GM18520 (cell line): ENCODE measurements around the gene TMEM163.

ENCODE experiments used
- ATAC-seq: cut with Tn5 transposase; IDR thresholded peaks from one replicate; pipeline ENCODE4 v1.9.1; 2021; ENCODE audit not compliant: unreplicated experiment

TMEM163 gene

DNA sequence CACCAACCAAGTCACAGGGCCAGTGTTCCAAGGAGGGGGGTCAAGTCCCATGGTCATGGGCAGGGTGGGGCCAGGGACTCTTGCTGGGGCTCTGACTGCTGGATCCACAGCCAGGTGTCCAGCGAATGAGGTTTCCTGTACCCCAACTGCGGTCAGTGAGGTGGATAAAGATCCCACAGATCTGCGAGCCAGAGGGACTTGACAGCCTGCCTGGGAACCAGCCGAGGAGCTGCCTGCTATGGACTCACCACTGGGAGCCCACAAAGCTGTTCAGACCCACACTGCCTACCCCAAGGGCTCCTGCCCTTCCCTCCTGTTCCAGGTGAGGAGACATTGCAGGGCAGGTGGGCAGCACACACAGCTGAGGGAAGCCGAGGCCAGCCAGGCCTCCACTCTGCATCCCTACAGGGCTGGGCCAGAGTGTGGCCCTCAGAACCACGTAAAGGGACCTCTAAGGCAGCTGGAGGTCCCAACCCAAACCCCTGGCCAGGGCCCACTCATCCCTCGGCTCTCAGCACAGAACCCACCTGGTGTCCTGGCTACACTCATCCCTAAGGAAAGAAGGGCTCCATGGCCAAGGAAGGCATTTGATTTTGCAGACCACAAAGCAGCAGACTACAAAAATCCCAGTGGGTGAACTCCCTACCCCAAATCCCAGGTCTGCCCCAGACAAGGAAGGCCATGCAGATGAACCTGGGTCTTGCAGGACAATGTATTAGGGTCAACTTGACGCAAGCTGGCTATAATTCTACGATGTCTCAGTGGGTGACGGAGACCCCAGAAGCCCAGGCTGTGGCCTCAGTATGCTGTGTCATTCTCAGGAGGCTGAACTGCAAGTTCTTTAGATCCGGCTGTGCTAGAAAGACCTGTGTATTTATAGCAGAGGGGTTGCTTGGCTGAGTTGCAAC lies 255.8 kb downstream of the TMEM163 start:
- no peak for ATAC-seq

DNA sequence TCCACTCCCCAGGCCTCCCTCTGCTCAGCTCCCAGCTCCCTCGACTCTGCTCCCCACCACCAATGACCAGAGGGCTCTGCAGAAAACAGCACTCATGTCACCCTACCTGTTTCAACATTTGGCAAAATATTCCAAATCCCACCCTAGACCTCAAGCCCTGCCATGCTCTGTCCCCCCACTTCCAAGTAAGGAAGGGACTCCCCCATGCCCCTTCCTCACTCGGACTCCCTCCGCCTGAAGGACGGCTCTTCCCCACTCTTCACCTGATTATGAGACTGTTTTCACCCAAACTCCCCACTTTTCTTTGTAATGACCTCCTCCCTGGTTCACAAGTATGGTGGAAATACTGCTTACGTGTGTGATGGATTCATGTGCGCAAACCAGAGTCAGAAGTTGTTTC lies 256.5 kb downstream of the TMEM163 start:
- ATAC-seq = no peak

DNA sequence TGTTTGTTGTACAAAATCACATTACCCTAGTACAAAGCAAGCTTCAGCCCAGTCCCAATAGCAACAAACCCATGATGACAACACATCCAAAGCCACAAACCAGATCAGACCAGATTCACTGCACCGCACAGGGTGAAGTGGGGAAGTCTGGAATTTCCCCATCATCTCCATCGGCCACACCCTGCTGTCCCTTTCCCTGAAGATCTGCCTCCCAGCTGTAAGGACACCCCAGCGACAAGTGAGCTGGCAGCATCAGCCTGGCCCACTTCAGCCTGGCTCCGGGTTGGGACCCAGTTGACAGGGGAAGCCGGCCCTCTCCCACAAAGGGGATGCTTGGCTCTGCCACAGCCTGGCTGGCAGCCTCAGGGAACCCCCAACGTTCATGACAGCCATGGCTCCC lies 257.3 kb downstream of the TMEM163 start:
- ATAC-seq = no peak

DNA sequence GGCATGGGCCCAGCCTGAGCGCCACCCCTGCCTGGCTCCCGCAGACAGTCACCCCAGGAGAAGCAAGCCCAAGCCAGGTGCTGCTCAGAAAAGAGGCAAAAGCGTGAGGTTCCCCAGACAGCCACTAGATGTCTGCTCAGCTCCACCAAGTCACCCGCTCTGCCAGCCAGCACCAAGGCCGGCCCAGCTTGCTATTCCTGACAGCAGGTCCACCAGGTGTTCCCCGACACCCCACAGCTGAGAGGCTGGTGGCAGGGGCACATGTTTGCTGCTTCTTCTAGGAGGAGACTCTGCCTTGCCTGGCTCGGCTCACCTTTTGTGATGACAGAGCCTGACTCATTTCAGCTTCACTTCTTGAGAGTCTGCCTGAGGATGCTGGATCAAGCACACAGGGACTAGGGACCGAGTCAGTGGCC lies 258.2 kb downstream of the TMEM163 start:
- ATAC-seq = peak; percentile 84

DNA sequence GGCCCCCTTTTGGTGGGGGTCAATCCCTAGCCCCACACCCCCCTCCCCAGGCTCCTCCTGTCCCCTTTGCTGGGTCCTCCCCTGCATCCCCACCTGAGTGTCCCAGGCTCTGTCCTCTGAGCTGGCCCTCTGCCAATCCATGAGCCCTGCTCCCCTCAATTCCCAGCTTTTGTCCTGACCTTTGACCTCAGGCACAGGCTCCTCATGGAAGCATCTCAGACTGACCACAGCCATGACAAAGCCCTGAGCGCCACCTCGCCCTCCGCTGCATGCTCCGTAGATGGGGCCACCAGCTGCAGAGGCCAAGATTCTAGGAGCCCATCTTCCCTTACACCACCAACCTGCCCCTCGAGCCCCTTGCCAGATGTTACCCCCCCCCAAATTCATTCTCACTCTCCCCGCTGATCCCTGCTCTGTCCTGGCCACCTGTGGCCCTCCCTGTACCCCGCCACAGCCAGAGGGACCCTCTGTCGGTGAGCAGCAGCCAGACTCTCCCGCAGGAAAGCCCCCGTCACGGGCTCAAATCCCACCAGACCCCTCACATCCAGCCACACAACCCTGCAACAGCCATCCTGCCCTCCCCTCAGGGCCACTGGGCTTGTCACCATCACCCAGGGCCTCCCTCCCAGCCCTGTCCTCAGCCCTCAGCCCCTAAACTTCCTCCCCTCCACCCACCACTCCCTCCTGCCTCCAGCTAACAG lies 258.9 kb downstream of the TMEM163 start:
- ATAC-seq = no peak

DNA sequence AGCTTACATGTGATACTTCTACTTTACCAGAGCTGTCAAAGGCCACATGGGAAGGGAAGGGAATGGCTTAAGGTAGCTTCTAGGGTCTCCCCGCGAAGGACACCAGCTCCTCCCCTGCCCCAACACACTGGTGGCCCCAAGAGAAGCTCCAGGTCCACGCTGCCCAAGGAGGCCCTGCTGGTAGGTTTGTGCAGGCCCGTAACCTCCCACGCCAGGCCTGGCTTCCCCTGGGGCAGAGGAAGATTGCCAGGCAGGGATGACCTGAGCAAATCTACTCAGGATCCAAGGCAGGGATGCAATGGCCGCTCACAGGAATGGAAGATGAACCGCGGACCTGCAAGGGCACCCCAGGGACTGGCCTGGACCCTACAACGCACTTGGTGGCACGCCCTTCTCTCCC lies 259.9 kb downstream of the TMEM163 start:
- no peak for ATAC-seq

DNA sequence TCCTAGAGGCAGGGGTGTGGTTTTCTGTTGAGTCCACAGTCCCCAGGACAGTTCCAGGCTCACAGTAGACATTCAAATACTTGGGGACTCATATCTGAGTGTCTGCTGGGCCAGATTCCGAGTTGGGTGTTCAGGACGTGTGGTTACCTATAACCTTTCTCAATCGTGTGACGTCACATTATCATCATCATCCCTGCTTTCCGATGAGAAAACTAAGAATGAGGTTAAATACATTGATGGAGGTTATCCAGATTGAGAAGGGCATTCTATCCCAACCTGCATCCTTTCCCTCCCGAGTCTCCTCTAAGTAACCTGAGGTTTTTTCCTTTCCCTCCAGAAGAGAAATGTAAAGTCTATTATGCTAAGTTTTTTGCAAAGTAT lies 260.3 kb downstream of the TMEM163 start:
- ATAC-seq = no peak

DNA sequence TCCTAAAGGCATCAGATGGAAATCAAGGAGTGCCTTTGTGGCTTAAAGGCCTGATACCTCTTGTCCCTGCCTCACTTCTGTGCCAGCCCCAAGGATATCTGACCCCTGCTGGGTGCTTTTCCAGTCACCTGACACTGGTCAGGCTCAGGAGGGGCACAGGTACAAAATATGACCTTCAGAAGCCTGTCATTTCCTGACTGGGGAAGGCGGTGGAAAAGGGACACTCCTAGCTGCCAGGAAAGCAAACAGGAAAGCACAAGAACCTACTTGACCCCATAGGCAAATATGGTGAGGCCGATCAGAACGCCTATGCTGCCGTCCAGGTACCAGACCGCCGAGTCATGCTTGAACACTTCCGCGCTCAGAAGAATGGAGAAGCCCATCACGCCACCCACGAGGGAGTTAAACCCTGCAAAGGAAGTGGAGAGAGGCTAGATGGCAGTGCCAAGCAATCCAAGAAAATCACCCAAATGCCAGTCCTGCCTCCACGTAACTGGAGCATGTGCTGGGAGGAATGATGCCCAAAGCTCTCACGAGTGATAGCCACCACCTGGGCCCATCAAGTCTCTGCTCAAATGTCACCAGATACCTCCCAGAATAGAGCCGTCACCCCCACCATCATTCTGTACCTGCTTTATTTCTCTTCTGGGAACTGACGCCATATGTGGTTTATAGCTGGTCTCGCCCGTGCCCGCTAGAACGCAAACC lies 260.9 kb downstream of the TMEM163 start:
- ATAC-seq = no peak

DNA sequence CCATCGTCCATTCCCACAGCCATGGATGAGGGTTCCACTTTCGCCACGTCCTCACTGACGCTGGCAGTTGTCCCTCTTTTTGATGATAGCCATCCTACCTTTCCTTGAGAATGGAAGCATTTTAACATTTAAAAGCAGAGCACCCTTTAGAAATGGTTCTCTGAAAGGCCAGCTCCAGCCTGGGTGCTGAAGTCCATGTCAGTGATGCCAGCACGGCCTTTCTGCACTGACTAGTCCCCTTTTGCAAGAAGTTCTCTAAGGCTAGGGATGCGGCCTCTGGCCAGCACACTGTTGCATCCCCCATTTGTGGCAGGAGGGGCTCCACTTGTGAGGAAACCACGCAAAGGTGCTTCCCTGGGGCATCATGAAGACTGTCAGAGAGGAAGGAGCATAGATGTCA lies 261.4 kb downstream of the TMEM163 start:
- no peak for ATAC-seq

DNA sequence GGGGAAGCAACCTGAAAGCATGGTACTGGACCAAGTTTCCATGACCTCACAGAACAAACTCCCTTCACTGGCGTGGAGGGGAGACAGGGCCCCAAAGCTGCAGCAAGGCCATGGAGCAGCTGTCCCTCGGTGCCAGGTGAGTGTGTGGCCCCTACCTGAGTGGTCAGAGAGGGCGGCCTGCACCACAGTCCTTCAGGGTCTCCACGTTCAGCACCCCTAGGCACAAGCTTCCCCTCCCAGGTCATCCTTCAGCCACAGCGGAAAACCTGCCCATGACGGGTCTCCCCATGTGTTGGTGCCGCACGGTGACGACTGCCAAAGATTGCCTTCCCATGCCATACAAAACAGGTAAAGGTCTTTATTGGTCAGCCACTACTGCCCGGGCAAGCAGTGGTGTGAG lies 263.4 kb downstream of the TMEM163 start:
- no peak for ATAC-seq

DNA sequence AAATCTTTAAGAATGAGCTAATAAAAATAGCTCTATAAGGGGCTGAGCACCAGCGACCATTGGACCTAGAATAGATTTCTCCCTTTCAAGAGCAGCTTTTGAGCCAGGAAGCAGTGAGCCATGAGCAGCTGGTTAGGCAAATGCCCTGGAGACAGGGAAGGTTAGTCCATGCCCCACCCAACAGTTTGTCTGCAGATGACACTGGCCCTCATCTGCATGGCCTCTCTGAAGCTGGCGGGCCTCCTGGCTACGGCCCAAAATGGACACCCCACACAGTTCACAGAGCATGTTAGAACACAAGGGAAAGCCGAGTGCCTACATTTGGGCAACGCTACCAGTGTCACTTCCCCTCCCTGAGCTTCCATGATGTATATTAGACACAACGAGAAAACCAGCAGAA lies 263.9 kb downstream of the TMEM163 start:
- no peak for ATAC-seq

DNA sequence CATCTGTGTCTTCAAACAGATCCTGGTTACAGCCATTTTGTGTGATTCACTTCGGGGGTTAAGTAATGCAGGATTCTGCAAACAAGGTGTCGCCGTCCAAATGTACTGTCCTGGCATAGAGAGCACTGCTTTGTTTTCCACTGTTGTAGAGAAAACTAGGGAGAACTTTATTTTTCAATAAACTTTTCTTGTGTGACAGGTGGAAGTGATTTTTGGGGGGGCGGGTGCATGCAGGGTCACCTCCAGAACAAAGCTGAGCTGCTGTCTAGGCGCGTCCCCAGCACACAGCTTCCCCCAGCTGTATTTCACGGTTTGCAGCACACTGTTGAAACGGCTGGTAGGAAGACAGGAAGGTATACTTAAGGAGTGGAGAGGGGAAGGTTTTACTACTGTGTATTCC lies 264.4 kb downstream of the TMEM163 start:
- ATAC-seq = no peak

DNA sequence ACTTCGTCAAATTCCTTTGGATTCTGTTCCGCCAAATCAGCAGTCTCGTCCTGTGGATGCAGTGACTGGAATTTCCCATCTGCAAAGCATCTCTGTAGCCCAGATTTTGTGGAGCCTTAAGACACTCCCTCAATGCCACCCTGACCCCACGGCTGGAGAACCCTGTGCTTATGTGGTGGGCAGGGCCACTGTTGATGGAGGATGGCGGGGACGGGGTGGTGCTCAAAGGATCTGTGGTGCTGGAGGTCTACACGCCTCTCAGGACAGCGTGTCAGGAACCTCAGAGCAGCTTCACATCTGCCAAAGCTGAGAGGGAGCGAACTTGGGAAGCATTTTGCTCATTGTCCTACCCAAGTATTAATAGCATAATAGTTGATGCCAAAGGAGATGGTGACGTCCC lies 264.8 kb downstream of the TMEM163 start:
- ATAC-seq = no peak

DNA sequence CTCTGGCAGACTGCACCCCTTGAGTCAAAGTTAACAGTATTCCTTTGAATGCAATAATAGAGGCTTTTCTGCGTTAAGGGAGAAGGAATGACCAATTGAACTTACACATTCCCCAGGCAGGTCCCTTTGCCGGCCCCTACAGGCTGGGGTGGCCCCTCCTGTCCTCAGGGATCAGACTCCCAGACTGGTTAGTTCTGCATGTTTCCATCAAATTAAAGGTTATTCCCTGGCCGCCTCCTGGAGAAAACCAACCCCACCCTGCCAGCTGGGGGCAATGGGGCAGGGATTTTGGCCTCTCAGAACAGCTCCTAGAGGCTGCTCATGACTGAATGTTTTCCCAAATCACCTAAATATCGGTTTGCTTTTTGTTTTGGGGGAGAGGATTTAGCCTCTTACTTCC lies 265.3 kb downstream of the TMEM163 start:
- ATAC-seq = no peak

DNA sequence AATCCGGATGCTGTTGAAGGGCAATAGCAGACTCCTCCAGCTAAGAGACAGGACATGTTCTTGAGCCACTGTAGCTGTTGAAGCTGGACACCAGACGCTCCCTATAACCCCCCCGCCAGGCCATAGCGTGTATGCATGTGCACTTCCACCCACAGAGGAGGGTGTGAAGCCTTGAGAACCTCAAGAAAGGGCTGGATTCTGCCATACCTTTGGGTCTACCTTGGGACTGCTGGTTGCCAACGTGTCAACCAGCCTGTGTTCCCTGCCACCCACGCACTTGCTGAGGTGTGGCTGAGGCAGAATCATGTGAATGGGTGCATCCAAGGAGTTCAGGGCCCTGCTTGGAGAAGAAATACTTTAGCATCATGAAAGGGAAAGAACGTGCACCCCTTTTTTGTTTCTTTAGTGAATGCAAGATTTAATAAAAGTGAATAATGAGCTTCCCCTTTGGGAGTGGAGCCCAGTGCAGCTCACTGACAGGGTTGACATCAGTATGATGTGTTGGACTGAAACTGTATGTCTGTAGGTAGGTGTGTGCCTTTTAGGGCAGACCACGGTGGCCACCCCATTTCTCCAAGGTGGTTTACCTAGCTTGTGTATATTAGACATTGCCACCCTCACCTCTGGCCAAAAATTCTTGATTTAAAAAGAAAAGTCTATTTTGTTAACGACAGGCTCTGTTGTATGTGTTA lies 266.6 kb downstream of the TMEM163 start:
- no peak for ATAC-seq

DNA sequence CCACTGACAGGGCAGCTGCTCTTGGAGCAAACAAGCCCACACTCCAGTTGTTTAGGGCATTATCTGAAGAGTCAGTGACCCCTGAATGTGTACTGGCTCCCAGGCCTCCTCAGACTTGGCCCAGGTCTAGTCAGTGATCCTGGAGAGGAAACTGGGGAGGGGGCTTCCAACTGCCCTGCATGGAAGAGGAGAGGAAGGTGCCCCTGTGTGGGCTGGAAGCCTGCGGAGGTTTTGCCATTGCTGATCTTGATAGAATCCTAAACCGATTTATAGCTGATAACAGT lies 267.5 kb downstream of the TMEM163 start:
- ATAC-seq = no peak

DNA sequence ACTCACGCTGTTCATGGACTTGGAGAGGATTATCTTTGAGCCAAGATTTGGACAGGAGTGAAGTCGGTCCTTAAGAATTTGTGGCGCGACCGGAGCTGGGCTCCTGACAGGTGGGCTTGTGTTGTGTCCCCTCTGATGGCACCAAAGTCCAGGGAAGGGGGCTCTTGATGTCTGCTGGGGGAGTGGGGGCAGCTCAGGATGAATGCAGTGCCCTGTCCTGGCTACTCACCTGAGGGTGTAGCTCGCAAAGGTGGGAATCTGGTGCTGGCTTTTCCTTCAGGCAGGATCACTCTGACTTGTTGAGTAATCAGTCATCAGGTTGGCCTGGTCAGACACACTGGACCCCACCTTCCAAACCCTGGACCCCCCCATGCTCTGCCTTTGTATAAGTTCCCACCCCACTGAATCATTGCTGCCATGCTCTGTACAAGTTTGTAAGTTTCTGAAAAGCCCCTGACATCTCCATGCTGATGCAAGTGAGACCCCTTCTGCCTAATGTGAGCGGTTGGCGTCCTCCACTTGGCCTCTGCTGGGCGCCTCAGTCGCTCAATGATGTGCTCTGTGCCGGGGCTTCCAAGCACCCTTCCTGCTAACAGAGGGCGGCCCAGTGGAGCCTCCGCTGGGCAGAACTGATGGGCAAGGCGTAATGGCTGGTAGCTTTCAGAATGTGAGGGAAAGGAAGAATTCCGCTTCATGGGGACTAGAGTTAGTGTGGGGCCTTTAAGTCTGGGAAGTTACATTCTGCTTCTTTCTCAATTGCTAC lies 268.9 kb downstream of the TMEM163 start:
- ATAC-seq = no peak

DNA sequence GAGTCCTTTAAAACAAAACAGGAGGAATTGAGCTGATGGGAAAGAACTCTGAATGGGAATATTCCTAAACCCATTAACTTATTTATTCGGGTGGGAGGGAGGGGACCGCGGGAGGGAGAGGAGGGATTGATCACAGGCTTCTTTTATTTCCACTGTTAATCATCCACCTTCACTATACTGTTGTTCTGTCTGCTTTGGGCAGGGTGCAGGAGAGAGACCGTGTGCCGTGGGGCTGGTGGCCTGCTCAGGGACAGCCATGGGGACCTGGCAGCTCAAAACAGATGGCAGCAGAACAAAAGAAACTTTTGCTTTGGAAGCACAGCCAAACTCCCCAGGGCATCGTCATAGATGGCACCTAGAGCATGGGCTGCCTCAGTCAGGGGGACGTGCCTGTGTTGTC lies 269.6 kb downstream of the TMEM163 start:
- no peak for ATAC-seq

DNA sequence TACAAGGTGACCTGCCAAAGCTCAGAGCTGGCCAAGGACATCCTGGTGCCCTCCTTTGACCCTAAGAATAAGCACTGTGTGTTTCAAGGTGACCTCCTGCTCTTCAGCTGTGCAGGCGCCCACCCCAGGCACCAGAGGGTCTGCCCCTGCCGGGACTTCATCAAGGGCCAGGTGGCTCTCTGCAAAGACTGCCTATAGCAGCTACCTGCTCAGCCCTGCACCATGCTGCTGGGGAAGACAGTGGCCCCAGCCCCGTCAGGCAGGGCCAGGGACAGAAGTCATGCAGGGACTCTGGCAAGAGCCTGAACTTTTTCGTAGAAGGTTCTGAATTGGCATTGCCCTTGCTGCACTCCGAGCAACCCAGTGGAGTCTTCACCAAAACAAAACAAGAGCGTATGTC lies 270.1 kb downstream of the TMEM163 start:
- no peak for ATAC-seq

DNA sequence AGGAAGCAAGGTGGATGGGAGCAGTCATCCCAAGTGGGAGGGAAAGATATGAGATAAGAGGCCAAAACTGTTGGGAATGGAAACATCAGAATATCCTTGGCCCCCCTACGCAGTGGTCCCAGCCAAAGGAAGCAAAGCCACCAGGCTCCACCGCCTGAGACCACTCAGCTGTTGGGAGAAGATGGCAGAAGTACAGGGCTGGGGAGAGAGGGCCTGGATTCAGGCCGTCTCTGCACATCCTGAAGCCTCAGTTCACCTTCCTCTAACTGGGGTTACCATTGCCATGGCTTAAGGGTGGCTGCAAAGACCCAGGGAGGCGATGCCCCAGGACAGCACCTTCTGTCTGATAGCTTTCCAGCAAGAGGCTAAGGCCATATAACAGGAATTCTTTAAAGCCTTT lies 271.1 kb downstream of the TMEM163 start:
- ATAC-seq = no peak
